ENCODE measurements around the gene OAF.

DNA sequence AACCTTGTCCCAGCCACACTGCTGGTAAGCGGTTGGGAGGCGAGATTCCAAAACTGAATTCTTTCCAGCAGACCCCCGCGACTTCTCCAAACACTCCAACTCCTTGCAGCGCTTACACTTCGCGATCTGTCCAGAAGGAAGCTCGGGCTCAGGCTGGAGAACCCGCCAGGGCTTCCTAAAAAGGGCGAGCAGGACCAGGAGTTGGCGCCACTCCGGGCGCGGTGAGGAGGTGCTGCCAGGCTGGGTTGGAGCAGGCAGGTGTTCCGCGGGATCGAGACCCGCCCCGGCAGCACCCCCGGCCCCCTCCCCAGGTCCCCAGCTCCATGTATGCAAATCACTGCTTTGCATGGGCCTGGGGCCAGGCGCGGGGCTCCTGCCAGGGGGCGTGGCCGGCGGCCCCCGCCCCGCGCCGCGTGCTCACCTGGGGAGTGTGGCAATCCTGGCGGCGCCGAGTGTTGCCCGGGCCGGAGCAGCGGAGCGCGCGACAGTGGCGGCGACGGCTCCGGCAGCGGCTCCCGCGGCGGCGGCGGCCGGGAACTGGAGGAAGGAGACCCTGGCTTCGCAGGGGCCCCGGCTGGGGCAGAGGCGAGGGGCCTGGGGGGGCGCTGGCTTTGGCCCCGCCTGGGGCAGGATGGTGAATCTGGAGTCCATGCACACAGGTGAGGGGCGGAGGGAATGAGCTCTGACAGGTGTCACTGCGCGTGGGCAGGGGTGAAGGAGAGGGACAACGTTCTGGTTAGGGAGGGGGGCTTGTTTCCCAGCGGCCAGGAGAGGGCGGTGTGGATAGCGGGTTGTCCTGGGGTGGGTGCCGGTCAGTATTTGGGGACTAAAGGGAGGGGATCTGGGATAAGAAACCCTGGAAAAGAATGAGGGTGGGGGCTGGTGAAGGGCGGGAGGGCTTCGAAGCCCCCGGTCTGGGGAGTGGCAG is 29.1 kb downstream of the OAF start, which contains the start of gene POU2F3:
- TF ChIP-seq, protein P1, sequence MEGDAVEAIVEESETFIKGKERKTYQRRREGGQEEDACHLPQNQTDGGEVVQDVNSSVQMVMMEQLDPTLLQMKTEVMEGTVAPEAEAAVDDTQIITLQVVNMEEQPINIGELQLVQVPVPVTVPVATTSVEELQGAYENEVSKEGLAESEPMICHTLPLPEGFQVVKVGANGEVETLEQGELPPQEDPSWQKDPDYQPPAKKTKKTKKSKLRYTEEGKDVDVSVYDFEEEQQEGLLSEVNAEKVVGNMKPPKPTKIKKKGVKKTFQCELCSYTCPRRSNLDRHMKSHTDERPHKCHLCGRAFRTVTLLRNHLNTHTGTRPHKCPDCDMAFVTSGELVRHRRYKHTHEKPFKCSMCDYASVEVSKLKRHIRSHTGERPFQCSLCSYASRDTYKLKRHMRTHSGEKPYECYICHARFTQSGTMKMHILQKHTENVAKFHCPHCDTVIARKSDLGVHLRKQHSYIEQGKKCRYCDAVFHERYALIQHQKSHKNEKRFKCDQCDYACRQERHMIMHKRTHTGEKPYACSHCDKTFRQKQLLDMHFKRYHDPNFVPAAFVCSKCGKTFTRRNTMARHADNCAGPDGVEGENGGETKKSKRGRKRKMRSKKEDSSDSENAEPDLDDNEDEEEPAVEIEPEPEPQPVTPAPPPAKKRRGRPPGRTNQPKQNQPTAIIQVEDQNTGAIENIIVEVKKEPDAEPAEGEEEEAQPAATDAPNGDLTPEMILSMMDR (IDR thresholded peaks at IDR 0.05 in 8 of 11, conservative IDR thresholded peaks at IDR 0.05 in 3 of 11): no peak
- TF ChIP-seq POLR2AphosphoS5 (IDR thresholded peaks at IDR 0.05) (no peak), POLR2A (IDR thresholded peaks at IDR 0.05) (no peak)

Measured in spleen (tissue), 7 donors.